GM19328 (cell line): ENCODE data around the gene TMEM266.

Experiments
- ATAC-seq: cut with Tn5 transposase; IDR thresholded peaks from one replicate; pipeline ENCODE4 v1.9.1; 2021; ENCODE audit warnings: mild to moderate bottlenecking, moderate library complexity; ENCODE audit not compliant: unreplicated experiment

TMEM266 gene

DNA sequence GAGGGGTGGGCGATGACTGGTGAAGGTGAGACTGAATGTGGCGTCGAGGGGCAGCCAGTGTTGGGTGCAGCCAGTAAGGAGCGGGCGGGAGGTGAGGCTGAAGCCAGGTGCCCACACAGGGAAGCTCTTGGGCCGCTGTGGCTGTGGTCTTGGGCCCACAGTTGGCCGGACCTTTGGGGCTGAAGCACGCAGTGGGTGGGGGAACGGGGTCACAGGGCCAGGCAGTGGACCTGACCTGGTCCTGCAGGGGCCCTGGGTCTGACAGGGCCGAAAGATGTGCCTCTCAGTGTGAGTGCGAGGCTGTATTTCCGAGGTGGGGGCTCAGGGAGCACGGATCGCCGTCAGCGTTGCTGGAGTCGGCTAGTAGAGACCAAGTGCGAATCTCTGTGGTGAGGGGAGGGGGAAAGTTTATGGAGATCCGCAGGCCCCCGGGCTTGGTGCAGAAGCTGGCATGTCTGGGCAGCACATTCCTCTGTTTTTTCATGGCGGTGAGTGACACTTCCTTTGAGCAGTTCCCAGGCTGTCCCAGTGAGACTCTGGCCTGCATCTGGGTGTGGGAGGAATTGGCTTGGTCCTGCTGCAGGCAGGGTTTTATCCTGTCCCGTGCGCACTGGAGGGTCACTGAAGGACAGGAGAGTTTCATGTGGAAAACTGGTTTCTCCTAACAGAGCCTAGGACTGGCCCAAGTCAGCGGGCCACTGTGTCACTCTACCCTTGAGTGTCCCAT lies 100.8 kb downstream of the TMEM266 start:
- ATAC-seq = no peak

DNA sequence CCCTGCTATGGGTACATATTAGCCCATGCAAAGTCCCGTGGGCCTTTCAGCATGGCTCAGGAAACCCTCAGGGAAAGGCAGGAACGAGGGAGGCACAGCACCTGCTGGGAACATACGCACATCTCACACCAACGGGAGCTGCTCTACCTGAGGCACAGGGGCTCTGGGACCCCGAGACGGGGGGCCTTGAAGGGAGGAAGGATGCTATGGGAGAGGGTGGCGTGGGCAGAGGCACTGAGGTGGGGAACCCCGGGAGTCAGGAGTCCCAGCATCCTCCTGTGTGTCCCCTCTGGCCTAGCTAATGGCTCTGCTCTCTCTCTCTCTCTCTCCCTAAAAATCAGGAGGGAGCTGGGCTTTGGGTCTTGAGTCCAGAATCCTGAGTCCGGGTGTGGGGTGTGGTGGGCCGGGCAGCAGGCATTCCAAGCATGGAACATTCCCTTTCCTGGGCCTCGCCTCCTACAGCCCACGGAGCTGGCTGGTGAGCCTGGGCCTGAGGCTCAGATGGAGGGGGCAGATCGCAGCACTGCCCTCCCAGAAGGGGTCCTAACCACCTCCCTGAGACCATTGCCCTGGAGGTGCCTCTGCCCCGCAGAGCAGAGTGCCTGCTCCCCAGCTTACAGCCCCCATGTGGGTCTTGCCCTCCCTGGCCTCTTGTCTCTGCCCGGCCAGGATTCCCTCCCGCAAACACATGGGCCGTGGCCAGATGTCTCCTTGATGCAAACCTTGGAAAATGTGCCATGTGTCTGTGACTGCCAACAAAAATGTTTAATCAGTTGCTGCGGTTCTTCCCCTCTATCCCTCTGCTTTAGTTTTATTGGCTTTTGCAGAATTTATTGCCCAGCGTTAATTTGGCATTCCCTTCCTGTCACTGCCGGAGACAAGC lies 101.6 kb downstream of the TMEM266 start:
- no peak for ATAC-seq

DNA sequence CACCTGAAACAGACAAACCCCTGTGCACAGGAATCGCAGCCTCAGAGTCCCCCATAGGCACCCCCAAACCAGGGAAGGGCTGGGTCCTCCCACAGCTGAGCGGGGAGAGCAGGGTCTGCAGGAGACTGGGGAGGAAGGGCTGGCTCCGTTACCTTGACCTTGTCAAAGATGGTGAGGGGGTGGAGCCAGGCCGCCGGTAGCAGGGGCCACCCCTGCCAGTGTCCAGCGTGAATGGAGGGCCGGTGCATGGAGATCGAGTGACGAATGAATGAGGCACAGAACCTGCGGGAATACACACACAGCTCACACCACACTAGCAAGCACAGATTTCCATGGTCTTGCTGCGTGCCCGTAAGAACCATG lies 102.2 kb downstream of the TMEM266 start:
- ATAC-seq = no peak

GRCh38 chr15:76162784-76163456 lies 103.1 kb downstream of the TMEM266 start:
- no peak for ATAC-seq

- ATAC-seq = no peak
Observed at GRCh38 chr15:76163457-76164295, 103.9 kb downstream of the TMEM266 start.

DNA sequence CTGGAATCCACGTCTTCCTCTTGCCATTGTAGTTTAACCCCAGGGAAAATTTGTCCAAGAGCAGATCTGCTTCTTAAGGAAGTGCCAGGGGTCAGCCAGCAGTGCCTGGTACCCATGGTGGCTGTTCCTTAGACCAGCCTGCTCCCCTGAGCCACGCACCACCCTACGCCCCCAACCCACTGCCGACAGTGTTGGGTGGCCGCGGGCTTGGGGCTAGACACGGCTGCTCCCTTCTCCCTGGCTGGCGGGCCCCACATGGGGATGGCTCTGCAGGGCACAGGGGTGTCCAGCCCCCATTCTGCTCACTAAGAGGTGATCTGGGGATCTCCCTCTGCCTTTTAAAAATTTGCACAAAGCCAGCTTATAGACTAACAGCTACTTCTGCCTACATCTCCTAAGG lies 104.8 kb downstream of the TMEM266 start:
- ATAC-seq = no peak

DNA sequence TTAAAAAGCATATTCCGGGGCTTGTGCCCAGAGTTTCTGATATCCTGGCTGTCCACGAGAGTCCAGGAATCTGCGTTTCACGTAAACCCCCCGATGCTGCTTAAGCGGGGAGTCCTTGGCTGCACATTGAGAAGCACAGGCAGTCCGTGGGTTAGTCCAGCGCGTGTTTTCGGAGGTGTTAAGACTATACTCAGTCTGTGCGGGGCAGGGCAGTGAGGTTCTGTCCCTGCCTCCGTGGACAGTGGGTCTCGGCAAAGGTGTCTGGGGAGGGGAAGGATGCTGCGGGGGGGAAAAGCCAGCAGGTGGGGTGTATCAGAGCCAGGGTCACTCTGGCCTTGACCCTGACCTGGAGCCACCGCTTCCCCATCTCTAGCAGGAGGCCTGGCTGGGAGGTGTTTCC lies 106.2 kb downstream of the TMEM266 start:
- ATAC-seq = no peak

DNA sequence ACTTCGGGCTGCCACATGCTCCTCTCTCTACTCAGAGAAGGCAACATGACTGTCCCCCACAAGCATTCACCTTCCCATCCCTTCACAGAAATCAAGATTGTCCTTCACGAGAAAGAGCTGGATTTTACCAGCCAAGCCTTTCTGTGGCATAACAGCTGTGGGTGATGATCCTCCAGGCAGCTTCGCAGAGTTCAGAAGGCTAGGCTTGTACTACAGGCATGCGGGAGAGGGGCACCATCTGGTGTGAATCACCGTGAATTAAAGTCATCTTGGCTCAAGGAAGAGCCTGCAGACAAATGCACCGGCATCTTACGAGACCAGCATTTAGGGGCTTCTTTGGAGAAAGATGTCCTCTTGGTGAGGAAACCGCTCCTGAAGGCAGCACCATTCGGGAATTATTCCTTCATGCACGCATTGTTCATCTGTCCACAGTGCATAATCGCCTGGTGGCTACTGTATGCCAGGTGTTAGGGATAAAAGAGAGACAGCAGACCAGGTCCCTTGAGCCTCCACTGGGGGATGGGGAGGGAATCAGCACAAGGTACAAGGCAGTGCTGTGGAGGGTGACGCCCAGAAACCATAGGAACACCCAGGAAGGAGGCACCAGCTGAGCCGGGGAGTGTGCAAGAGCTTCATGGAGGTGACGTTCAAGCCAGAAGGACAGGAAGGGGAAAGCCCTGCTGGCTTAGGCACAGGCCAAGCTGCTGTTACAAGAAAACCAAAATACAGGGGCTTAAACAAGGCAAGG lies 108.6 kb downstream of the TMEM266 start:
- no peak for ATAC-seq

GRCh38 chr15:76169018-76169417 lies 109.2 kb downstream of the TMEM266 start:
- ATAC-seq = no peak

- no peak for ATAC-seq
Observed at GRCh38 chr15:76169911-76170800, 110.4 kb downstream of the TMEM266 start.

DNA sequence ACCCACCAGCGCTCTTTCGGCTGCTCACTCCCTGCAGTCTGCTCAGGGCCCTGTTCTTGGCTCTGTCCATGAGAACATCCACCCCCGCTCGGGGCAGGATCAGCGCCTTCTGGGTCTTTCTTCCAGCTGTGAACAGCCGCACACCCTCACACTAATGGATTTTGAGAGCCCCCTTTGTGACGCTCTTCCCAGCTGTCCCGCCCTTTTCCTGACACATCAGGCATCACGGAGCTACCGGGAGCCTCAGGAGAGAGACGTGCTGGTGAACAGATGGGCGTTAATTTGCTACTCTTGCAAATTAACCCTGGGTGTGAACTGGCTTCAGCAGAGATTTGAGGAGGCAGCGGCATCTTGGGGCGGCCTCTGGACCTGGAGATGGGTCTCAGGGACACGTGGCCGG lies 113.0 kb downstream of the TMEM266 start:
- no peak for ATAC-seq

DNA sequence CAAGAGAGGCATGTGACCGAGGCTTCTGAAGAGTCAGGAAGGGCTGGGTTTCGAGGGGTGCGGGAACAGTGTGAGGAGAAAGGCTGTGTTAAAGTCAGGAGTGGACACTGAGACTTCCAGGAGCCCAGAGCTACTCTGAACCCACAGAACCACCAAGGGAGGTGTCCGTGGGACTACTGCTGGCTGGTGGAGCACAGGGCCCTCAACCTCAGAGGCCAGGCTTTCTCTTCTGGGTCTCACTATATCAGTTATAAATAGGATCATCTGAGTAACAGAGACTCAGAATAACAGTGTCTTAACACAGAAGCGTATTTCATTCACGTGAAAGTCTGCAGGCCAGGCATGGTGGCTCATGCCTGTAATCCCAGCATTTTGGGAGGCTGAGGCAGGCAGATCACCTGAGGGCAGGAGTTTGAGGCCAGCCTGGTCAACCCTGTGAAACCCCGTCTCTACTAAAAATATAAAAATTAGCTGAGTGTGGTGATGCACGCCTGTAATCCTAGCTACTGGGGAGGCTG lies 113.6 kb downstream of the TMEM266 start:
- no peak for ATAC-seq

GRCh38 chr15:76174654-76175053 lies 114.9 kb downstream of the TMEM266 start:
- no peak for ATAC-seq

- ATAC-seq = no peak
Observed at GRCh38 chr15:76175442-76175841, 115.7 kb downstream of the TMEM266 start.

DNA sequence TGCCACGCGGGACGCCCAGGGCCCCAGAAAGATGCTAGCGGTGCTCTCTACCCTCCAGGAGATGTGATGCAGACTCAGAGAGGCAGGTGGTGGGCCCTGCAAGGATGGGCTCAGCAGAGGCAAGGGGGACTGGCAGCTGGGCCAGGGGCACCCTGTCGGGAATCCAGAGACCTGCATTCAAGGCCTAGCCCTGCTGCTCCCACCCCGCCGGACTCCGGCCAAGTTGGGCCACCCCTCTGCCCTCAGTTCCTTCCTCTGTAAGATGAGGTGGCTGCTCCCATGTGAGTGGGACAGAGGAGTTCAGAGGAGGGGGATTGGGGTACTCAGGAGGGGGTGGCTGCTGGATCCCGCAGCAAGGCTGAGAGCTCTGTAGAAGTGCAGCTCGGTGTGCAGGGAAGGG lies 116.3 kb downstream of the TMEM266 start:
- ATAC-seq = no peak

DNA sequence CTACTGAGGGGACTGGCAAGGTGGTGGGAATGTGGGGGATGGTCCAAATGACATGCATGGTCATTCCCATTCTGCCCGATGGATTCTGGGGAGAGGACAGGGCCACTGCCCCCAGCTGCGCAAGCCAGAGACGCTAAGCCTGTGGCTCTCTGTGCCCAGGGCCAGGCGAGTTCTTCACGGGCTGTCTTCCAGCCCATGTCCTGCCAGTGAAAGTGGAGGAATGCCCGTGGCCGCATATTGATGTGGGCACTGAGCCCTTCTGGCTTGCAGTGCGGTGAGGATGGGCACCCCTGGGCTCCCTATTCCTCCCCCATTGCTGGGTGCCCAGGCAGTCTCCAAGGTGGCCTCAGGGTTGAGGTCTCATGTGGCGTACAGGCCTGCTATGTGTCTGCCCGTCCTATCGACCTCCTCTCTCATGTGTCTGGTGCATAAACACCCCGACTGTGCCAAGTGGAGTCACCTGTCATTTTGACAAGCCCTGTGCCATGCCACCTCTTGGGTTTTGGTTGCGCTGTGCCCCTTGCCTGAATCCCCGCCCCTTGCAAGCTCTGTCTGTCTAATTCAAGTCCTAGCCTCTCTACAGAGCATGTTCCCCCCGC lies 116.8 kb downstream of the TMEM266 start:
- no peak for ATAC-seq

- no peak for ATAC-seq
Observed at GRCh38 chr15:76177491-76178040, 117.8 kb downstream of the TMEM266 start.

- no peak for ATAC-seq
Observed at GRCh38 chr15:76178296-76179000, 118.7 kb downstream of the TMEM266 start.
